H1 (cell line): Measurements from ENCODE around the gene DEDD2. TPM values are rescaled to one million over a fixed set of nuclear protein-coding genes. Genes with fewer than 3 reads are reported as not detected.

Experiments used
- CTCF ChIA-PET: fragments of 300-600 bp; sonication (Branson Sonifier 250); formaldehyde crosslinking; loops from one replicate; lab custom pipeline; 2021; ENCODE audit not compliant: partially characterized antibody; lab: Charles Lee
- POLR2A ChIA-PET: fragments of 300-600 bp; sonication (Branson Sonifier 250); formaldehyde crosslinking; loops from one replicate; lab custom pipeline; 2021; ENCODE audit warnings: inconsistent platforms; ENCODE audit not compliant: partially characterized antibody; lab: Charles Lee
- DNase-seq, 2 experiments: peaks; one replicate each; pipeline versions ENCODE4 v3.0.0 to v3.0.0-alpha.2; 2010 to 2022; ENCODE audit warnings: low spot score in 2 of 2, low read depth in 1 of 2, mixed read lengths in 1 of 2
- FAIRE-seq: peaks from 2 replicates; lab custom pipeline; 2011; peaks lifted over from hg19 to GRCh38; lab: Jason Lieb, UNC
- H2AFZ ChIP-seq: 2 replicates; pipeline ENCODE4 v1.8.1; 2012; ENCODE audit warnings: low read length, inconsistent platforms
- H2AK5ac ChIP-seq: 2 replicates; pipeline ENCODE4 v1.6.1; 2013; ENCODE audit warnings: low read depth, low read length
- H2BK120ac ChIP-seq: replicated peaks from 2 replicates; pipeline ENCODE3; 2013; ENCODE audit warnings: low read depth, low read length, inconsistent platforms
- H2BK12ac ChIP-seq: 2 replicates; pipeline ENCODE4 v1.6.1; 2013; ENCODE audit warnings: low read depth, low read length
- H2BK15ac ChIP-seq: 2 replicates; pipeline ENCODE4 v1.6.1; 2013; ENCODE audit warnings: low read length
- H2BK20ac ChIP-seq: 2 replicates; pipeline ENCODE4 v1.6.1; 2013; ENCODE audit warnings: low read length
- H2BK5ac ChIP-seq: 2 replicates; pipeline ENCODE4 v1.6.1; 2013; ENCODE audit warnings: low read depth, low read length
- H3K14ac ChIP-seq: 2 replicates; pipeline ENCODE4 v1.6.1; 2013; ENCODE audit warnings: inconsistent platforms; ENCODE audit not compliant: insufficient read length
- H3K18ac ChIP-seq: 2 replicates; pipeline ENCODE4 v1.6.1; 2013; ENCODE audit warnings: low read length; ENCODE audit errors: extremely low read depth
- H3K23ac ChIP-seq: 2 replicates; pipeline ENCODE4 v1.6.1; 2013; ENCODE audit warnings: inconsistent platforms; ENCODE audit not compliant: insufficient read length
- H3K23me2 ChIP-seq: 2 replicates; pipeline ENCODE4 v1.6.1; 2013; ENCODE audit warnings: low read depth, low read length
- H3K27ac ChIP-seq: 2 replicates; pipeline ENCODE4 v1.6.1; 2011; ENCODE audit warnings: low read depth, low read length, inconsistent platforms
- H3K27me3 ChIP-seq, 4 experiments: replicated peaks in 1 of 4; 1 replicate in 1 of 4; 2 replicates in 3 of 4; pipeline versions ENCODE4 v1.6.1 to v1.8.1; 2011 to 2013; ENCODE audit warnings: low read length in 3 of 4, mild to moderate bottlenecking in 3 of 4, inconsistent platforms in 2 of 4, mixed read lengths in 2 of 4, moderate library complexity in 1 of 4; ENCODE audit not compliant: control insufficient read depth in 3 of 4, insufficient read depth in 3 of 4; ENCODE audit errors: extremely low read depth in 1 of 4
- H3K36me3 ChIP-seq, 4 experiments: 2 replicates each; pipeline versions ENCODE4 v1.6.1 to v1.8.1; 2011 to 2013; ENCODE audit warnings: mild to moderate bottlenecking in 4 of 4, low read length in 3 of 4, moderate library complexity in 2 of 4, control low read depth in 1 of 4, inconsistent platforms in 1 of 4; ENCODE audit not compliant: insufficient read depth in 4 of 4, control insufficient read depth in 2 of 4
- H3K4ac ChIP-seq: replicated peaks from 2 replicates; pipeline ENCODE3; 2013; ENCODE audit warnings: low read length, low read depth, mixed read lengths, inconsistent platforms; ENCODE audit not compliant: insufficient read length
- H3K4me1 ChIP-seq, 4 experiments: replicated peaks in 1 of 4; 1 replicate in 1 of 4; 2 replicates in 3 of 4; pipeline versions ENCODE4 v1.6.1 to v1.8.1; 2011 to 2013; ENCODE audit warnings: low read length in 3 of 4, inconsistent platforms in 2 of 4, mixed read lengths in 1 of 4; ENCODE audit not compliant: insufficient read depth in 4 of 4, control insufficient read depth in 3 of 4
- H3K4me2 ChIP-seq, 2 experiments: 2 replicates each; pipeline versions ENCODE4 v1.6.1 to v1.8.1; 2011 to 2013; ENCODE audit warnings: low read depth in 2 of 2, low read length in 2 of 2, control low read depth in 1 of 2, inconsistent platforms in 1 of 2, mild to moderate bottlenecking in 1 of 2; ENCODE audit not compliant: insufficient read depth in 1 of 2
- H3K4me3 ChIP-seq, 4 experiments: fragments of 200-600, 300-600 bp in 1 of 4; sonication (generic), shearing (Covaris generic), sonication (Bioruptor Twin) in 1 of 4; 2 replicates each; pipeline versions ENCODE4 v1.5.1 to v1.8.1; 2011 to 2016; ENCODE audit warnings: low read length in 4 of 4, low read depth in 3 of 4, control low read depth in 2 of 4, inconsistent platforms in 2 of 4, mild to moderate bottlenecking in 2 of 4, mixed read lengths in 1 of 4, moderate library complexity in 1 of 4; ENCODE audit not compliant: insufficient read depth in 2 of 4; ENCODE audit errors: extremely low read depth in 1 of 4
- H3K56ac ChIP-seq: replicated peaks from 2 replicates; pipeline ENCODE3; 2013; ENCODE audit warnings: low read depth, mild to moderate bottlenecking, mixed read lengths, low read length, inconsistent platforms; ENCODE audit not compliant: insufficient read length
- H3K79me1 ChIP-seq: 2 replicates; pipeline ENCODE4 v1.6.1; 2013; ENCODE audit warnings: low read depth, low read length, control low read depth
- H3K79me2 ChIP-seq, 2 experiments: 2 replicates each; pipeline versions ENCODE4 v1.6.1 to v1.8.1; 2012 to 2013; ENCODE audit warnings: low read length in 2 of 2, mild to moderate bottlenecking in 2 of 2, inconsistent platforms in 1 of 2; ENCODE audit not compliant: insufficient read depth in 2 of 2, control insufficient read depth in 1 of 2
- H3K9ac ChIP-seq, 4 experiments: replicated peaks in 1 of 4; 1 replicate in 1 of 4; 2 replicates in 3 of 4; pipeline versions ENCODE4 v1.6.1 to v1.8.1; 2011 to 2013; ENCODE audit warnings: low read depth in 3 of 4, low read length in 3 of 4, control low read depth in 2 of 4, mild to moderate bottlenecking in 2 of 4, moderate library complexity in 2 of 4, inconsistent platforms in 1 of 4; ENCODE audit errors: extremely low read depth in 1 of 4
- H3K9me3 ChIP-seq, 2 experiments: 2 replicates each; pipeline versions ENCODE4 v1.6.1 to v1.8.1; 2012 to 2013; ENCODE audit warnings: mild to moderate bottlenecking in 2 of 2, moderate library complexity in 2 of 2, control low read depth in 1 of 2, inconsistent platforms in 1 of 2, low read depth in 1 of 2, low read length in 1 of 2, mixed read lengths in 1 of 2; ENCODE audit not compliant: insufficient read depth in 2 of 2
- H4K20me1 ChIP-seq, 2 experiments: replicated peaks in 1 of 2; 2 replicates each; pipeline versions ENCODE3 to v1.8.1; 2011 to 2013; ENCODE audit warnings: inconsistent platforms in 2 of 2, low read length in 2 of 2, mild to moderate bottlenecking in 1 of 2; ENCODE audit not compliant: insufficient read depth in 2 of 2, control insufficient read depth in 1 of 2
- H4K5ac ChIP-seq: 2 replicates; pipeline ENCODE4 v1.6.1; 2013; ENCODE audit warnings: low read length, low read depth, mixed read lengths, inconsistent platforms; ENCODE audit not compliant: insufficient read length
- H4K8ac ChIP-seq: 2 replicates; pipeline ENCODE4 v1.8.0; 2013; ENCODE audit warnings: mild to moderate bottlenecking, moderate library complexity, low read length, inconsistent platforms; ENCODE audit not compliant: insufficient read depth; ENCODE audit errors: extremely low read depth
- H4K91ac ChIP-seq: replicated peaks from 2 replicates; pipeline ENCODE3; 2013; ENCODE audit warnings: low read length, mixed read lengths, inconsistent platforms; ENCODE audit not compliant: insufficient read length
- MAX ChIP-seq: IDR thresholded peaks from 2 replicates; pipeline ENCODE4 v1.6.1; 2012; ENCODE audit warnings: inconsistent platforms
- POLR2A ChIP-seq, 2 experiments: IDR thresholded peaks; 1 replicate in 1 of 2; 2 replicates in 1 of 2; pipeline ENCODE4 v1.6.1; 2011; ENCODE audit warnings: low read depth in 2 of 2, low read length in 2 of 2, mild to moderate bottlenecking in 2 of 2; ENCODE audit errors: control extremely low read depth in 1 of 2
- SUZ12 ChIP-seq: fragments of 200-600 bp; sonication (generic); IDR thresholded peaks from 2 replicates; pipeline ENCODE4 v1.6.1; 2012; ENCODE audit warnings: mild to moderate bottlenecking, inconsistent platforms, low read length, moderate library complexity, mixed read lengths
- TBP ChIP-seq: IDR thresholded peaks from 2 replicates; pipeline ENCODE4 v1.6.1; 2011; ENCODE audit warnings: low read depth, low read length, improper control_type of control experiment
- WGBS, 2 experiments: shearing (Covaris generic) in 1 of 2; methylation state at CpG; one replicate each; pipeline versions ENCODE4 v1.1.6 to v1.1.7; 2013 to 2015; ENCODE audit warnings: low lambda C conversion rate in 2 of 2, mixed read lengths in 2 of 2, inconsistent platforms in 1 of 2, low coverage in 1 of 2, missing lambda C conversion rate in 1 of 2; ENCODE audit not compliant: insufficient replicate concordance in 2 of 2, insufficient coverage in 1 of 2, insufficient read length in 1 of 2; ENCODE audit errors: extremely low coverage in 1 of 2, missing lambda C conversion rate in 1 of 2; 5-methylcytosine and 5-hydroxymethylcytosine counted together
- polyA plus RNA-seq, 7 experiments: library from polyadenylated mRNA; depleted of rRNA in 3 of 7; stranded (reverse) in 5 of 7; unstranded in 2 of 7; fragments of >200 nt in 5 of 7; fragments of 200-250 nt in 2 of 7; gene quantifications; 1 replicate in 5 of 7; 2 replicates in 1 of 7; 4 replicates in 1 of 7; pipeline versions ENCODE4 v1.2.1 to v1.2.3, GENCODE V29; 2011 to 2013; ENCODE audit warnings: missing spikeins in 2 of 7, mixed read lengths in 2 of 7
- total RNA-seq: library from RNA; stranded (reverse); fragmentation: NEBNext Ultra II Directional; extraction: Animal tissue kit (Norgen Biotek cat#: 25700); gene quantifications from 2 replicates; pipeline ENCODE4 v1.2.1, GENCODE V29; 2021
- TF ChIP-seq, protein P1 (sequence below): IDR thresholded peaks from 2 replicates; pipeline ENCODE4 v1.6.1; 2012; ENCODE audit warnings: inconsistent platforms

The DEDD2 gene
- total and polyA plus RNA-seq, 2 of the 8 experiments (the other 6 are each of a cell fraction or from before 2014, with no cell fraction given) = 37.8 to 65.0 TPM

GRCh38 chr19:42196011-42197001, 21.2 kb downstream of the DEDD2 start:
- H3K79me1 ChIP-seq = peaks cover 5% of the 10 kb centered on the region
- H2AK5ac ChIP-seq = peak overlapping the region; percentile 45; the same call in 1 of the 2 replicates
- 91% methylated on average over 46 of the region's 47 CpGs; no CpG with 5 or more reads in 1 of the 2 experiments for WGBS, 2 experiments
- no peak overlapping the region for H3K4ac ChIP-seq
- no peak overlapping the region for H2BK120ac ChIP-seq
- H4K20me1 ChIP-seq = peaks cover 4 to 11% of the 10 kb centered on the region in 2 experiments
- peak overlapping the region; percentile 95; the same call in 1 of the 2 replicates for H2BK20ac ChIP-seq
- H3K27me3 ChIP-seq = no peaks in the 10 kb centered on the region; a peak in 1 of 7 replicates
- peak; percentile 96 for TF ChIP-seq MAX
- no peak for TF ChIP-seq TBP
- TF ChIP-seq POLR2A (IDR thresholded peaks at IDR 0.05; ENCODE audit: control extremely low read depth in 1 of 2, low read depth in 2 of 2, low read length in 2 of 2) = 0 out of 3 replicates have a peak, but pooled peaks of 1 of the 2 experiments have one; percentile 6
- TF ChIP-seq, protein P1, sequence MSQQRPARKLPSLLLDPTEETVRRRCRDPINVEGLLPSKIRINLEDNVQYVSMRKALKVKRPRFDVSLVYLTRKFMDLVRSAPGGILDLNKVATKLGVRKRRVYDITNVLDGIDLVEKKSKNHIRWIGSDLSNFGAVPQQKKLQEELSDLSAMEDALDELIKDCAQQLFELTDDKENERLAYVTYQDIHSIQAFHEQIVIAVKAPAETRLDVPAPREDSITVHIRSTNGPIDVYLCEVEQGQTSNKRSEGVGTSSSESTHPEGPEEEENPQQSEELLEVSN = peak; percentile 97
- no peak for TF ChIP-seq SUZ12
- no peak overlapping the region for H3K18ac ChIP-seq
- H3K23ac ChIP-seq = no peak overlapping the region
- no peak overlapping the region for H4K5ac ChIP-seq
- H3K4me2 ChIP-seq = peak overlapping the region; percentile 40 to 47; a peak in 1 of 4 replicates
- H3K4me3 ChIP-seq = no peak overlapping the region
- peaks cover 0 to 19% (median 10%) of the 10 kb centered on the region in 4 experiments; a peak in 5 of 8 replicates for H3K36me3 ChIP-seq
- H3K14ac ChIP-seq = no peak overlapping the region
- no peak overlapping the region for H4K91ac ChIP-seq
- peak overlapping the region; percentile 95 for H2BK15ac ChIP-seq
- H3K4me1 ChIP-seq = peaks cover 0 to 24% (median 11%) of the 10 kb centered on the region in 4 experiments; a peak in 6 of 7 replicates
- H2BK12ac ChIP-seq = 0 out of 2 replicates have a peak overlapping the region, but pooled peaks have one; percentile 27
- H2AFZ ChIP-seq = no peak overlapping the region
- 0 out of 2 replicates have a peak overlapping the region, but pooled peaks have one; percentile 73 for H2BK5ac ChIP-seq
- no peak overlapping the region; a peak in 1 of 7 replicates for H3K9ac ChIP-seq
- no peak overlapping the region for H4K8ac ChIP-seq
- H3K23me2 ChIP-seq = no peaks in the 10 kb centered on the region
- ChIA-PET POLR2A (interaction anchor here (0.6 to 1.6 kb wide), 5 partner anchors 12 to 174 kb away, joined by 3 to 4 read pairs (median 3); no protein-coding TSS in a partner anchor), CTCF (interaction anchor here (1.1 to 4.1 kb wide), 3 partner anchors 10 to 48 kb away, joined by 3 to 24 read pairs (median 4); no protein-coding TSS in a partner anchor)
- peaks cover 0 to under 1% of the 10 kb centered on the region in 2 experiments; a peak in 1 of 4 replicates for H3K79me2 ChIP-seq
- H3K56ac ChIP-seq = no peak overlapping the region
- FAIRE-seq (no peak), DNase-seq (peak in 1 of 2 experiments; percentile 55)
- peak overlapping the region; percentile 68; the same call in 1 of the 2 replicates for H3K27ac ChIP-seq
- peaks cover 2 to 6% of the 10 kb centered on the region in 2 experiments; a peak in 1 of 4 replicates for H3K9me3 ChIP-seq
